Measurements from ENCODE around the gene DGLUCY.

Gene DGLUCY

DNA sequence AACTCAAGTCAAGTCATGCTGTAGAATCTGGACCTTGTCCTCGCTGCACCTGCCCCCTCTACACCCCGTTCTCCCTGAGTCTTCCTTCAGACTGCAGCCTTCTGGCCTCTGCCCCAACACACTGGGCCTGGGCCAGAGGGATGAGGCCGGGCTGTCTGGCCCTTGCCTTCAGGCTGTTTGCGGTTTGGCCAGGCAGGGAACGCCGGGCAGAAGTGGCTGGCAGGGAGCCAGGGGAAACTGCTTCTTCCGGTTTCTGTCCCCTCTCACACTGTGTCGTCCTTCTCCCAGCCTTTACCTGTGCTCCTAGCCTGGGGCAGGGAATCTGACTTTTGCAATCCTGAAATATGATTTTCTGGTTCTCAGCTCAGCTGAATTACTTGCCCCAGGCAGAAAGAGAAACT, 13.5 kb downstream of the DGLUCY start:
- H3K4me1 Mint-ChIP-seq = peaks cover 31% of the 10 kb centered on the region
- no peak overlapping the region for H3K27ac Mint-ChIP-seq (ENCODE audit: low read depth)
- peaks cover 29% of the 10 kb centered on the region for H3K36me3 Mint-ChIP-seq (ENCODE audit: insufficient read depth)
- DNase-seq (ENCODE audit: low spot score in 2 of 2) (no peak), ATAC-seq (replicated peaks; ENCODE audit: extremely low read depth, poor library complexity, severe bottlenecking) (no peak)
- no peak overlapping the region for H3K4me3 Mint-ChIP-seq
- no peaks in the 10 kb centered on the region for H3K9me3 Mint-ChIP-seq
- no peaks in the 10 kb centered on the region for H3K27me3 Mint-ChIP-seq

DNA sequence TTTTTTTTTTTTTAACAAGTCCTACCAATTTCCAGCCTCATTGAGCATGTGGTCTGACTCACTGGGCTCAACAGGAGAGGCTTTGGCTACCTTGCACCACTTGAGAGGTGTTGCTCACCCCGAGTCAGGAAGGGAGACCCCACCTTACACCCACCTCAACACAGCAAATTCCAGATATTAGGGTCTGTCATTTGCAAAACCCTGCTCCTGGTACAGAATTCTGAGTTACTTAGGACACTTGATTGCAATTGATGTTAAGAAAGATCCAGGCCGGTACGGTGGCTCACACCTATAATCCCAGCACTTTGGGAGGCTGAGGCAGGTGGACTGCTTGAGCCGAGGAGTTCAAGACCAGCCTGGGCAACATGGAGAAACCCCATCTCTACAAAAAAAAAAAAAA, 14.1 kb downstream of the DGLUCY start:
- DNase-seq (ENCODE audit: low spot score in 2 of 2) = no peak
- no peak overlapping the region for H3K4me3 Mint-ChIP-seq
- peak overlapping the region; percentile 61 for H3K27ac Mint-ChIP-seq (ENCODE audit: low read depth)
- no peak for ATAC-seq (replicated peaks; ENCODE audit: extremely low read depth, poor library complexity, severe bottlenecking)
- H3K36me3 Mint-ChIP-seq (ENCODE audit: insufficient read depth) = peaks cover 34% of the 10 kb centered on the region
- no peaks in the 10 kb centered on the region for H3K27me3 Mint-ChIP-seq
- peaks cover 31% of the 10 kb centered on the region for H3K4me1 Mint-ChIP-seq
- H3K9me3 Mint-ChIP-seq = no peaks in the 10 kb centered on the region

DNA sequence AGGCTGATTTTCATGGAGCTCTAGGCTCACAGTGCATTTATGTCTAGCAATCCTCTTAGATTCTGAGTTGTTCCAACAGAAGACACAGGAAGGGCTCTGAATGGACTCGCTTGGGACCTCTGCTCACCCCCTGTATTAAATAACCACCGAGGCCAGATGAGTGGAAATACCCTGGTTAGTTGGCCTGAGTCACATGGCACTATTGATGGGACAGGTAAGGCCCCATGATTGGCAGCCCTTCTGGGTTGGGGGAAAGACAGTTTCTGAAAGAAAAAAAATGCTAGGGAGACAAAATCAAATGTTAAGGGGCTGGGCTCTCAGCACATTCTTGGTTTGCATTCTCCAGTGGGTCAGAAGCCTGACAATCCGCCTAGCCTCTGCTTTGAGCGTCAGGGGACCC, 14.8 kb downstream of the DGLUCY start:
- ATAC-seq (replicated peaks; ENCODE audit: extremely low read depth, poor library complexity, severe bottlenecking) (no peak), DNase-seq (ENCODE audit: low spot score in 2 of 2) (no peak)
- peaks cover 31% of the 10 kb centered on the region for H3K4me1 Mint-ChIP-seq

DNA sequence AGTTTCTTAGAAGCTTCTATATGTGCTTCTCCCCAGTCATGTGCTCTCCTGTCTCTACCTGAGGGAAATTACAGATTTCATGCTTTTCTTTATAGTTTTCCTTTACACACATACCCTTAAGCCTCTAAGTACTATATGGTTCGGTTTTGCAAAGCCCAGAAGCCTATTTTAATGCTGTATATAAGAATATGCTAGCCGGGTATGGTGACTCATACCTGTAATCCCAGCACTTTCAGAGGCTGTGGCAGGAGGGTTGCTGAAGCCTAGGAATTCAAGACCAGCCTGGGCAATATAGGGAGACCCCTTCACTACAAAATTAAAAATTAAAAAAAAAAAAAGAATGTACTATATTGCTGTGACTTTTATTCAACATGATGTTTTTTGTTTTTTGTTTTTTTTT, 15.4 kb downstream of the DGLUCY start:
- Mint-ChIP-seq H3K9me3 (no peaks in the 10 kb centered on the region), H3K4me3 (no peak overlapping the region), H3K27me3 (no peaks in the 10 kb centered on the region), H3K27ac (ENCODE audit: low read depth) (no peak overlapping the region), H3K4me1 (peaks cover 34% of the 10 kb centered on the region), H3K36me3 (ENCODE audit: insufficient read depth) (peaks cover 39% of the 10 kb centered on the region)
- no peak for DNase-seq (ENCODE audit: low spot score in 2 of 2)
- no peak for ATAC-seq (replicated peaks; ENCODE audit: extremely low read depth, poor library complexity, severe bottlenecking)

More for the DNA sequence above, 14.8 kb downstream of the DGLUCY start:
- Mint-ChIP-seq H3K9me3 (no peaks in the 10 kb centered on the region), H3K27ac (ENCODE audit: low read depth) (no peak overlapping the region), H3K4me3 (no peak overlapping the region), H3K27me3 (no peaks in the 10 kb centered on the region), H3K36me3 (ENCODE audit: insufficient read depth) (peaks cover 36% of the 10 kb centered on the region)

DNA sequence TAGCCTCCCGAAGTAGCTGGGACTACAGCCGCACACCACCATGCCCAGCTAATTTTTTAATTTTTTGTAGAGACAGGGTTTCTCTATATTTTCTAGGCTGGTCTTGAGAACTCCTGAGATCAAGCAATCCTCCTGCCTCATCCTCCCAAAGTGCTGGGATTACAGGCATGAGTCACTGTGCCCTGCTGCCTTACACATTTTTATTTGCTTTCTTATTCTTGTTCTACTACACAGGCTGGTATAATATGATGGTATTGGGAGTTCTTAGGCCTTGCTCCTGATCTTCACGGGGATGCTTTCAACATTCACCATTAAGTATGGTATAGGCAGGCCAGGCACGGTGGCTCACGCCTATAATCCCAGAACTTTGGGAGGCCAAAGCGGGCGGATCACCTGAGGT, 21.2 kb downstream of the DGLUCY start:
- H3K9me3 Mint-ChIP-seq = no peaks in the 10 kb centered on the region
- ATAC-seq (replicated peaks; ENCODE audit: extremely low read depth, poor library complexity, severe bottlenecking) (no peak), DNase-seq (ENCODE audit: low spot score in 2 of 2) (no peak)
- H3K27me3 Mint-ChIP-seq = no peaks in the 10 kb centered on the region
- H3K4me3 Mint-ChIP-seq = no peak overlapping the region
- H3K27ac Mint-ChIP-seq (ENCODE audit: low read depth) = no peak overlapping the region
- H3K36me3 Mint-ChIP-seq (ENCODE audit: insufficient read depth) = peaks cover 40% of the 10 kb centered on the region
- peaks cover 15% of the 10 kb centered on the region for H3K4me1 Mint-ChIP-seq

DNA sequence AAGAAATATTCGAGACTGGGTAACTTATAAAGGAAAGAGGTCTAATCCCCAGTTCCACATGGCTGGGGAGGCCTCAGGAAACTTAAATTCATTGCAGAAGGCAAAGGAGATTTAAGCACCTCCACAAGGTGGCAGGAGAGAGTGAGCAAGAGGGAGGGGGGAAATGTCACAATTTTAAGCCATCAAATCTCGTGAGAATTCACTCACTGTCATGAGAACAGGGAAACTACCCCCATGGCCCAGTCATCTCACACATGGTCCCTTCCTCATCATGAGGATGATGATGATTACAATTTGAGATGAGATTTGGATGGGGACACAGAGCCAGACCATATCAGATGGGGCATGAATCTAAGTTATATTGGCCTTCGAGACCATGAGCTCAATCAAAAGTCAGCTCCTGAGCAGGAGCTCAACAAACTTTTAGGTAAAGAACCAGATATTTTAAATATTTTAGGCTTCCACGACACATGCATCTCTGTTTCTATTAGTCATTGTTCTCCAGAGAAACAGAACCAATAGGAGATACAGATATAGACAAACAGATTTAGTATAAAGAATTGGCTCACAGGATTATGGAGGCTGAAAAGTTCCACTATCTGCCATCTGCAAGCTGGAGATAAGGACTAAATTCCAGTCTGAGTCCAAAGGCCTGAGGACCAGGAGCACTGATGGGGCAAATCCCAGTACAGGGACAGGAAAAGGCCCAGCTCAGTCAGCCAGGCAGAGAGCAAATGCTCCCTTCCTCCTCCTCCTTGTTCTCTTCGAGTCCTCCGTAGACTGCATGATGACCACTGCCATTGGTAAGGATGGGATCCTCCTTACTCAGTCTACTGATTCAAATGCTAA, 24.9 kb downstream of the DGLUCY start:
- H3K4me3 Mint-ChIP-seq = no peak overlapping the region
- no peaks in the 10 kb centered on the region for H3K27me3 Mint-ChIP-seq
- H3K27ac Mint-ChIP-seq (ENCODE audit: low read depth) = no peak overlapping the region
- ATAC-seq (replicated peaks; ENCODE audit: extremely low read depth, poor library complexity, severe bottlenecking) = no peak
- peaks cover 25% of the 10 kb centered on the region for H3K4me1 Mint-ChIP-seq
- H3K9me3 Mint-ChIP-seq = no peaks in the 10 kb centered on the region
- H3K36me3 Mint-ChIP-seq (ENCODE audit: insufficient read depth) = peaks cover 24% of the 10 kb centered on the region
- peak in 1 of 2 donors; percentile 26 for DNase-seq (ENCODE audit: low spot score in 2 of 2)

- Mint-ChIP-seq H3K27ac (ENCODE audit: low read depth) (no peak overlapping the region), H3K4me1 (peaks cover 30% of the 10 kb centered on the region), H3K4me3 (no peak overlapping the region), H3K27me3 (no peaks in the 10 kb centered on the region), H3K9me3 (no peaks in the 10 kb centered on the region), H3K36me3 (ENCODE audit: insufficient read depth) (peaks cover 18% of the 10 kb centered on the region)
- no peak for ATAC-seq (replicated peaks; ENCODE audit: extremely low read depth, poor library complexity, severe bottlenecking)
- DNase-seq (ENCODE audit: low spot score in 2 of 2) = no peak
Observed at GRCh38 chr14:91139776-91140175, 25.9 kb downstream of the DGLUCY start.

DNA sequence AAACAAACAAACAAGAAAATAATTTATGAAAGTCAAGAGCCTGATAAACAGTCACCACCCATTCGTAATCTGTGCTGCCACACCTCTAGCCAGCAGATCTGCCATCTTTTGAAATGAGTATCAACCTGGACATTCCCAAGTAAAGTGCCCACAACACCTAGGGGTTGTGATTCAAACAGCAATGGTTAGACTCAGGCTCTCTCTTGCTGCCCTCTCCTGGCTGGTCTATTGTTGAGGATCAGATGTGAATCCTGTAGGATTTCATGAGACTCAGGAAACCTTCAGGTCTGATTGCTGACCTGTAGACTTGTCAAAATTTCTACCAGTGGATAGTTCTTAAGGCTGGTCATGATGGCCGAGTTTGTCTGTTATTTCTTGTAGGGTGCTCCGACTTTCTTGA, 26.8 kb downstream of the DGLUCY start:
- Mint-ChIP-seq H3K4me1 (peaks cover 36% of the 10 kb centered on the region), H3K27ac (ENCODE audit: low read depth) (no peak overlapping the region), H3K4me3 (no peak overlapping the region), H3K36me3 (ENCODE audit: insufficient read depth) (peaks cover 14% of the 10 kb centered on the region), H3K27me3 (no peaks in the 10 kb centered on the region), H3K9me3 (no peaks in the 10 kb centered on the region)
- DNase-seq (ENCODE audit: low spot score in 2 of 2) = no peak
- no peak for ATAC-seq (replicated peaks; ENCODE audit: extremely low read depth, poor library complexity, severe bottlenecking)

DNA sequence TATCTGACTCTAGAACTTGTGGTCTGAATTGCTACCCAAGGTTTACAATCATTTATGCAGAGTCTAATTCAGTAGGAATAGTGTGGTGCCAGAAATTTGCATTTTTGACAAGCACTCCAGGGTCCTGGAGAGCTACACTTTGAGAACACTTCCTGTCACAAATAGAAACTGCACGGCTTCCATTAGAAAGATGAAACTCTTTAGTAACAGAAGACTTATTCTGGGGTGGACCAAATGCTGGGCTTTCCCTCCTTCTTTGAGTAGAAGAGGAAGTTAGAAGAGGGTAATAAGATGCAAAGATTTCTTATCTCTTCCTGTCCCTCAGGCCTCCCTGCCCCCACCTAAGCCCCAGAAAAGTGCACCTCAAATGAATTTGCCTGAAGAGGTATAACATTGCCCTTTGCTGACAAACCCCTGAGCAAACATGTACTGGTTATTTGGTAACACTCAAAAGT, 28.4 kb downstream of the DGLUCY start:
- DNase-seq (ENCODE audit: low spot score in 2 of 2) (no peak), ATAC-seq (replicated peaks; ENCODE audit: extremely low read depth, poor library complexity, severe bottlenecking) (peak; percentile 70)
- peaks cover 14% of the 10 kb centered on the region for H3K36me3 Mint-ChIP-seq (ENCODE audit: insufficient read depth)
- H3K27me3 Mint-ChIP-seq = no peaks in the 10 kb centered on the region
- no peak overlapping the region for H3K4me3 Mint-ChIP-seq
- peaks cover 40% of the 10 kb centered on the region for H3K4me1 Mint-ChIP-seq
- no peaks in the 10 kb centered on the region for H3K9me3 Mint-ChIP-seq
- no peak overlapping the region for H3K27ac Mint-ChIP-seq (ENCODE audit: low read depth)

- no peak for DNase-seq (ENCODE audit: low spot score in 2 of 2)
- Mint-ChIP-seq H3K27me3 (no peaks in the 10 kb centered on the region), H3K36me3 (ENCODE audit: insufficient read depth) (peaks cover 22% of the 10 kb centered on the region), H3K27ac (ENCODE audit: low read depth) (peak overlapping the region; percentile 62), H3K9me3 (no peaks in the 10 kb centered on the region), H3K4me3 (no peak overlapping the region), H3K4me1 (peaks cover 40% of the 10 kb centered on the region)
- no peak for ATAC-seq (replicated peaks; ENCODE audit: extremely low read depth, poor library complexity, severe bottlenecking)
Observed at GRCh38 chr14:91143862-91144261, 30.0 kb downstream of the DGLUCY start.

DNA sequence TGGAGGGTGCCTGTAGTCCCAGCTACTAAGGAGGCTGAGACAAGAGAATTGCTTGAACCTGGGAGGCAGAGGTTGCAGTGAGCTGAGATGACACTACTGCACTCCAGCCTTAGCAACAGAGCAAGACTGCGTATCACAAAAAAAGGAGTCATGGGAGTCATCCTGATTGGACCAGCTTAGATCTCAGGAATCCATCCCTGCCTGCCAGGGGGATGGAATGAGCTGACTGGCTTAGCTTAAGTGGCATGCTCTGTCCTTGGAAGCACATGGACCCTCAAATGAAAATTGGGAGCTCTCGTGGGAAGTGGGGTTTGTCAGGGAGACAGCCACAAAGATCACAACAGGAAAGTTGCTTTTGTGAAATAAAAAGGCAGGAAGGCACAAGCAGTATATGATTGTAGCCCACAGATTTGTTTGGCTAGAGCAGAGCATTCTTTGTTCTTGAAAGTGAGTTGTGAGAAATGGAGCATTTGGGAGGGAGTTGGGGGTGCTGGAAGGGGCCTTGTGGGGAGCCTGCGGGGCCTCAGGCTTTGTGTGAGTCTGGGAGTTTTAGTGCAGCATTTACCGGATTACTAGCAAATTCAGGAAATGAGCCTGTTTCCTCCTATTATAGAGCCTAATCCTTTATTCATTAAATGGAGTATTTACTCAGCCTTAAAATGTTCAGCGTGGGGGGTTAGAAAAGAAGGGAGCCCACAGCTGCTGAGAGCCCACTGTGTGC, 30.7 kb downstream of the DGLUCY start:
- H3K36me3 Mint-ChIP-seq (ENCODE audit: insufficient read depth) = peaks cover 22% of the 10 kb centered on the region
- no peaks in the 10 kb centered on the region for H3K9me3 Mint-ChIP-seq
- peak overlapping the region; percentile 62 for H3K27ac Mint-ChIP-seq (ENCODE audit: low read depth)
- H3K27me3 Mint-ChIP-seq = no peaks in the 10 kb centered on the region
- DNase-seq (ENCODE audit: low spot score in 2 of 2) (no peak), ATAC-seq (replicated peaks; ENCODE audit: extremely low read depth, poor library complexity, severe bottlenecking) (no peak)
- H3K4me1 Mint-ChIP-seq = peaks cover 38% of the 10 kb centered on the region
- H3K4me3 Mint-ChIP-seq = no peak overlapping the region

DNA sequence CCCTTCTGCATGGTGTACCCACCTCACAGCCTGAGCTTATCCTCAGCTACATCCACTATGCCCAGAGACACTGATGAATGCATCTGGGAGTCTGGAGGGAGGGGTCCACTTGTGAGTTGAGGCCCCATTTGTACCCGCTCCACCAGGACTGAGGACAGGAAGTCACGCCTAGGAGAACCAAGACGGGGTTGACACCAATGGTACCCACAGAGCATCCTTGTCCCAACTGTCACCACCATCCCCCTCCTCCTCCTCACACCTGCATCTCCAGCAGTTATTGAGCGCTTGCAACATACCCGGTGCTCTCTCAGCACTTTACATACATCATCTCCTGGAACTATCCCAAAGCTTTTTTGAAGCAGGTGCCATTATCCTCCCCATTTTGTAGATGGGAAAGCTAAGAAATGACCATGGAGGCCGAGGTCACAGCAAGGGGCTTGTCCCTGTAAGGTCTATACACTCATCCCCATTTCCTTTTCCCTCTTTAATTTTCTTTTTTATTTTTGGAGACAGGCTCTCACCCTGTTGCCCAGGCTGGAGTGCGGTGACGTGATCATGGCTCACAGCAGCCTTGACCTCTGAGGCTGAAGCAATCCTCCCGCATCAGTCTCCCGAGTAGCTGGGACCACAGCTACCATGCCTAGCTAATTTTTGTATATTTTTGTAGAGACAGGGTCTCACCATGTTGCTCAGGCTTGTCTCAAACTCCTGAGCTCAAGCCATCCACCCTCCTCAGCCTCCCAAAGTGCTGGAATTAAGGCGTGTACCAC, 31.7 kb downstream of the DGLUCY start:
- Mint-ChIP-seq H3K27ac (ENCODE audit: low read depth) (peak overlapping the region; percentile 77), H3K4me3 (no peak overlapping the region), H3K27me3 (no peaks in the 10 kb centered on the region), H3K36me3 (ENCODE audit: insufficient read depth) (peaks cover 19% of the 10 kb centered on the region), H3K9me3 (no peaks in the 10 kb centered on the region), H3K4me1 (peaks cover 34% of the 10 kb centered on the region)
- DNase-seq (ENCODE audit: low spot score in 2 of 2) (no peak), ATAC-seq (replicated peaks; ENCODE audit: extremely low read depth, poor library complexity, severe bottlenecking) (no peak)

All from central memory CD8-positive, alpha-beta T cell (primary cell).